Testis (tissue), 2 donors: Measurements from ENCODE around the gene LECT2.

Experiments used
- POLR2A ChIP-seq: fragments of 450-650 bp; IDR thresholded peaks from one replicate; pipeline ENCODE4 v1.6.1; 2017; ENCODE audit warnings: antibody characterized with exemption, mild to moderate bottlenecking, moderate library complexity
- TF ChIP-seq, protein P1 (sequence below), 3 experiments: fragments of 450-650 bp in 2 of 3; fragments of 200-600 bp in 1 of 3; sonication (generic) in 1 of 3; IDR thresholded peaks; one replicate each; pipeline ENCODE4 v1.5.1; 2016 to 2019; ENCODE audit warnings: antibody characterized with exemption in 3 of 3, mild to moderate bottlenecking in 2 of 3, moderate library complexity in 1 of 3

DNA sequence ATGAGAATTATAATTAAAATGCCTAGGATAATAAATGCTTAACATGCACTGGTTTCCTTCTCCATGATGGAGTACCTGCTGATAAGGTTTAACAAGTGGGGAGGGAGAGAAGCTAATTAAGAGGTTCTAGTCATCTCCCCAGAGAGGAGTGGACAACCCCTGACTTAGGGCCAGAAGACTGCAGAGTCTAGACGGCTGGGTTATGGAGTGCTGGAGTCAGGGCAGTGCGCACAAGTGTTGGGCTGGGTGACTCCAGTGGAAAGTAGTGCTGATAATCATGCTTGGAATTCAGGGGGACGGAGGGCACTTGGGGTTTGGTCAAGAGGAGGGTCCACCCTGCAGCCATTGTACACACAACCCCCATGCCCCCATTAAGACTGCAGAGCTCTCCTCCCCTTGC, 41.2 kb upstream of the LECT2 start:
- TF ChIP-seq, protein P1, sequence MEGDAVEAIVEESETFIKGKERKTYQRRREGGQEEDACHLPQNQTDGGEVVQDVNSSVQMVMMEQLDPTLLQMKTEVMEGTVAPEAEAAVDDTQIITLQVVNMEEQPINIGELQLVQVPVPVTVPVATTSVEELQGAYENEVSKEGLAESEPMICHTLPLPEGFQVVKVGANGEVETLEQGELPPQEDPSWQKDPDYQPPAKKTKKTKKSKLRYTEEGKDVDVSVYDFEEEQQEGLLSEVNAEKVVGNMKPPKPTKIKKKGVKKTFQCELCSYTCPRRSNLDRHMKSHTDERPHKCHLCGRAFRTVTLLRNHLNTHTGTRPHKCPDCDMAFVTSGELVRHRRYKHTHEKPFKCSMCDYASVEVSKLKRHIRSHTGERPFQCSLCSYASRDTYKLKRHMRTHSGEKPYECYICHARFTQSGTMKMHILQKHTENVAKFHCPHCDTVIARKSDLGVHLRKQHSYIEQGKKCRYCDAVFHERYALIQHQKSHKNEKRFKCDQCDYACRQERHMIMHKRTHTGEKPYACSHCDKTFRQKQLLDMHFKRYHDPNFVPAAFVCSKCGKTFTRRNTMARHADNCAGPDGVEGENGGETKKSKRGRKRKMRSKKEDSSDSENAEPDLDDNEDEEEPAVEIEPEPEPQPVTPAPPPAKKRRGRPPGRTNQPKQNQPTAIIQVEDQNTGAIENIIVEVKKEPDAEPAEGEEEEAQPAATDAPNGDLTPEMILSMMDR (IDR thresholded peaks at IDR 0.05), result no peak
- no peak for TF ChIP-seq POLR2A
